ENCODE results near the gene BTBD8.

The BTBD8 gene

DNA sequence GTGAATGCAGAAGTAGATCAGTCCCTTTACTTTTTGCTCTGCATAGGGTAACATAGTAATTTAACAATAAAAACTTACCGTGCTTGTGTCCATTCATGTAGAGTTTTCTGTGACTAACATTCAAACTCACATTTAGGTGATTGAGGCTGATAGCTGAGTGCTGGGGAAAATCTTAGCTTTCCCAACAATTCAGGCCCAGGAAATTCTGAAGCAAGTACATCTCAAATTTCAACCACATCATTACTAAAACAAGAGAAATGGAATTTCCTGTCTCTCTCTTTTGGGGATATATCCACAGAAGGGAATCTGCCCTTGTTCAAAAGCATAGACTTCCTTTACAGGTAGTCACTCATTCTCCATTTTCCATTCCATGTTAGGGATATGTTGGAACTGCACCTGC lies 104.5 kb downstream of the BTBD8 start:
- no peak overlapping the region for H3K4me3 ChIP-seq (ENCODE audit: low read depth, low read length)
- TF ChIP-seq, protein P1, sequence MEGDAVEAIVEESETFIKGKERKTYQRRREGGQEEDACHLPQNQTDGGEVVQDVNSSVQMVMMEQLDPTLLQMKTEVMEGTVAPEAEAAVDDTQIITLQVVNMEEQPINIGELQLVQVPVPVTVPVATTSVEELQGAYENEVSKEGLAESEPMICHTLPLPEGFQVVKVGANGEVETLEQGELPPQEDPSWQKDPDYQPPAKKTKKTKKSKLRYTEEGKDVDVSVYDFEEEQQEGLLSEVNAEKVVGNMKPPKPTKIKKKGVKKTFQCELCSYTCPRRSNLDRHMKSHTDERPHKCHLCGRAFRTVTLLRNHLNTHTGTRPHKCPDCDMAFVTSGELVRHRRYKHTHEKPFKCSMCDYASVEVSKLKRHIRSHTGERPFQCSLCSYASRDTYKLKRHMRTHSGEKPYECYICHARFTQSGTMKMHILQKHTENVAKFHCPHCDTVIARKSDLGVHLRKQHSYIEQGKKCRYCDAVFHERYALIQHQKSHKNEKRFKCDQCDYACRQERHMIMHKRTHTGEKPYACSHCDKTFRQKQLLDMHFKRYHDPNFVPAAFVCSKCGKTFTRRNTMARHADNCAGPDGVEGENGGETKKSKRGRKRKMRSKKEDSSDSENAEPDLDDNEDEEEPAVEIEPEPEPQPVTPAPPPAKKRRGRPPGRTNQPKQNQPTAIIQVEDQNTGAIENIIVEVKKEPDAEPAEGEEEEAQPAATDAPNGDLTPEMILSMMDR (IDR thresholded peaks at IDR 0.05; ENCODE audit: control insufficient read depth, extremely low read depth, insufficient read depth): no peak
- no peak for DNase-seq (ENCODE audit: low read depth)

- no peak for DNase-seq (ENCODE audit: low read depth)
Measured at GRCh38 chr1:92186081-92186480, 105.9 kb downstream of the BTBD8 start.

GRCh38 chr1:92188436-92189255 lies 108.5 kb downstream of the BTBD8 start:
- no peak for DNase-seq (ENCODE audit: low read depth)
- TF ChIP-seq, protein P1 (IDR thresholded peaks at IDR 0.05; ENCODE audit: control insufficient read depth, extremely low read depth, insufficient read depth): no peak
- no peak overlapping the region for H3K4me3 ChIP-seq (ENCODE audit: low read depth, low read length)

More at GRCh38 chr1:92186081-92186480, 105.9 kb downstream of the BTBD8 start:
- TF ChIP-seq, protein P1 (IDR thresholded peaks at IDR 0.05; ENCODE audit: control insufficient read depth, extremely low read depth, insufficient read depth): no peak
- no peak overlapping the region for H3K4me3 ChIP-seq (ENCODE audit: low read depth, low read length)

- no peak overlapping the region for H3K4me3 ChIP-seq (ENCODE audit: low read depth, low read length)
- no peak for DNase-seq (ENCODE audit: low read depth)
- TF ChIP-seq, protein P1 (IDR thresholded peaks at IDR 0.05; ENCODE audit: control insufficient read depth, extremely low read depth, insufficient read depth): no peak
Measured at GRCh38 chr1:92191726-92192125, 111.6 kb downstream of the BTBD8 start.

DNA sequence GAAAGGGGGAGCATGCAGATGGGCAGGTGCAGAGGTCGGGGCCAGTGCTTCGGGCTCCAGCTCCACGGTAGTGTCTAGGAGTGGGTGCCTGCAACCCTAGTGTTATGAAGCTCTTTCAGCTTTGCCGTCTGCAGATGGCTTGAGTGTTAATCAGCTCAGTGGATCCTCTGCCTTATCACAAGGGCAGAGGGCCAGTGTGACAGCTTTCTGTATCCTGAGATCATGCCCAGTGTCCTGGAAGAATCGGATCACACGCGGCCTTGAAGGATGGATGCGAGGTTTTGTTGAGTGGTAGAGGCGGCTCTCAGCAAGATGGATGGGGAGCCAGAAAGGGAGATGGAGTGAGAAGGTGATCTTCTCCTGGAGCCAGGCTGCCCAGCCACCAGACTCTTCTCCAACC lies 112.1 kb downstream of the BTBD8 start:
- no peak for DNase-seq (ENCODE audit: low read depth)
- H3K4me3 ChIP-seq (ENCODE audit: low read depth, low read length): no peak overlapping the region
- TF ChIP-seq, protein P1 (IDR thresholded peaks at IDR 0.05; ENCODE audit: control insufficient read depth, extremely low read depth, insufficient read depth): no peak

GRCh38 chr1:92194511-92194910 lies 114.4 kb downstream of the BTBD8 start:
- H3K4me3 ChIP-seq (ENCODE audit: low read depth, low read length): no peak overlapping the region
- DNase-seq (ENCODE audit: low read depth): no peak
- TF ChIP-seq, protein P1 (IDR thresholded peaks at IDR 0.05; ENCODE audit: control insufficient read depth, extremely low read depth, insufficient read depth): no peak

- H3K4me3 ChIP-seq (ENCODE audit: low read depth, low read length): no peak overlapping the region
- TF ChIP-seq, protein P1 (IDR thresholded peaks at IDR 0.05; ENCODE audit: control insufficient read depth, extremely low read depth, insufficient read depth): no peak
- DNase-seq (ENCODE audit: low read depth): no peak
Measured at GRCh38 chr1:92201973-92202372, 121.8 kb downstream of the BTBD8 start.

Data from LNCaP clone FGC (cell line).